MM.1S (cell line): ENCODE measurements around the gene PPARGC1A.

ENCODE experiments used
- CTCF ChIP-seq: fragments of 300-600 bp; sonication (generic); IDR thresholded peaks from 2 replicates; pipeline ENCODE4 v1.5.1; 2016; ENCODE audit warnings: antibody characterized with exemption, low read length, mixed read lengths
- EZH2 ChIP-seq: fragments of 300-600 bp; sonication (generic); optimal IDR thresholded peaks from 2 replicates; pipeline ENCODE3; 2017; ENCODE audit warnings: low read depth, mild to moderate bottlenecking, antibody characterized with exemption, low read length, mixed read lengths

GRCh38 chr4:23769406-23769805 lies 120.4 kb downstream of the PPARGC1A start:
- TF ChIP-seq CTCF (no peak), EZH2 (no peak)
